Lower leg skin (tissue), 4 donors: ENCODE results near the gene FBXO44. TPM values are rescaled to one million over a fixed set of nuclear protein-coding genes. Genes with fewer than 3 reads are reported as not detected.

ENCODE experiments used
- DNase-seq, 2 donors: peaks; one replicate each; pipeline ENCODE4 v3.0.0-alpha.2; 2019; ENCODE audit warnings: low spot score in 2 of 2
- H3K4me3 ChIP-seq: fragments of 200-600 bp; sonication (generic); 2 replicates; pipeline ENCODE4 v1.5.1; 2017; ENCODE audit warnings: mild to moderate bottlenecking, low read depth; ENCODE audit not compliant: poor library complexity, severe bottlenecking
- CTCF ChIP-seq, 3 donors: fragments of 450-650 bp; IDR thresholded peaks; one replicate each; pipeline ENCODE4 v1.5.1; 2016; ENCODE audit warnings: antibody characterized with exemption in 3 of 3, mild to moderate bottlenecking in 3 of 3, moderate library complexity in 2 of 3
- POLR2A ChIP-seq, 2 donors: fragments of 450-650 bp; IDR thresholded peaks; one replicate each; pipeline ENCODE4 v1.6.1; 2016 to 2017; ENCODE audit warnings: antibody characterized with exemption in 2 of 2, mild to moderate bottlenecking in 1 of 2, moderate library complexity in 1 of 2
- WGBS, 2 donors: methylation state at CpG; one replicate each; pipeline ENCODE4 v1.1.5; 2018; 5-methylcytosine and 5-hydroxymethylcytosine counted together
- intact Hi-C: fragments of 100-400 bp; cut with DNase I; formaldehyde crosslinking; loops from one replicate; pipeline ENCODE4 v1.15.0; 2023; ENCODE audit warnings: low total_unique reads
- total RNA-seq, 4 donors: library from RNA; depleted of rRNA; stranded (reverse); fragments of >200 nt; gene quantifications; one replicate each; pipeline ENCODE4 v1.1.0, GENCODE V29; 2016

FBXO44 gene
- total RNA-seq, 4 donors from 2014 or later, result 25.0 to 32.3 (median 27.0) TPM

- no peak for DNase-seq
- intact Hi-C loops, result no loop called here
- TF ChIP-seq CTCF (IDR thresholded peaks at IDR 0.05) (no peak), POLR2A (IDR thresholded peaks at IDR 0.05) (no peak)
- no peak overlapping the region for H3K4me3 ChIP-seq
- 94 to 100% methylated on average over 5 of the region's 5 CpGs for WGBS, 2 donors
These were observed 56.8 kb downstream of the FBXO44 start for GRCh38 chr1:11711490-11711889.

GRCh38 chr1:11712285-11712684 is 57.6 kb downstream of the FBXO44 start:
- H3K4me3 ChIP-seq, result no peak overlapping the region
- no peak for DNase-seq
- 87 to 90% methylated on average over 8 of the region's 8 CpGs for WGBS, 2 donors
- intact Hi-C loops, result no loop called here
- TF ChIP-seq POLR2A (IDR thresholded peaks at IDR 0.05) (no peak), CTCF (IDR thresholded peaks at IDR 0.05) (no peak)

Other genes with a start within 250 kb of the FBXO44 start
- not detected for gene DISP3, start 175.7 kb upstream of the FBXO44 start, total RNA-seq
- 10 to 100 TPM in 3 of 4 donors, 1 to 10 TPM in 1; 9.1 to 19.5 (median 14.9) TPM for gene FBXO2, start 448 bp upstream of the FBXO44 start, total RNA-seq
- gene FBXO6, start 9.3 kb downstream of the FBXO44 start, total RNA-seq, result 10 to 100 TPM; 14.1 to 18.8 (median 16.7) TPM
- 10 to 100 TPM; 22.7 to 40.0 (median 32.5) TPM for gene MAD2L2, start 26.3 kb downstream of the FBXO44 start, total RNA-seq
- under 1 TPM in 3 of 4 donors, not detected in 1; 0.15 to 0.52 (median 0.36) TPM for gene DRAXIN, start 36.8 kb downstream of the FBXO44 start, total RNA-seq
- 10 to 100 TPM; 26.3 to 62.3 (median 40.2) TPM for gene AGTRAP, start 81.3 kb downstream of the FBXO44 start, total RNA-seq
- 1 to 10 TPM in 2 of 4 donors, not detected in 2; 1.6 to 2.8 TPM for gene C1orf167, start 107.3 kb downstream of the FBXO44 start, total RNA-seq
- 10 to 100 TPM; 25.9 to 41.8 (median 33.0) TPM for gene MTHFR, start 151.1 kb downstream of the FBXO44 start, total RNA-seq
- 10 to 100 TPM in 2 of 4 donors, 1 to 10 TPM in 2; 7.0 to 12.4 (median 10.9) TPM for gene CLCN6, start 151.3 kb downstream of the FBXO44 start, total RNA-seq
- gene NPPA, start 192.9 kb downstream of the FBXO44 start, total RNA-seq, result not detected
- not detected for gene NPPB, start 204.1 kb downstream of the FBXO44 start, total RNA-seq